ENCODE measurements around the gene DCAF5.

The DCAF5 gene

GRCh38 chr14:69013943-69014782, 138.8 kb downstream of the DCAF5 start:
- in situ Hi-C loops (cut with MboI; ENCODE audit: low sequenced_read_pairs), result no loop called here

- in situ Hi-C loops (cut with MboI; ENCODE audit: low sequenced_read_pairs), result no loop called here
Measured at GRCh38 chr14:69012256-69012953, 140.5 kb downstream of the DCAF5 start.

DNA sequence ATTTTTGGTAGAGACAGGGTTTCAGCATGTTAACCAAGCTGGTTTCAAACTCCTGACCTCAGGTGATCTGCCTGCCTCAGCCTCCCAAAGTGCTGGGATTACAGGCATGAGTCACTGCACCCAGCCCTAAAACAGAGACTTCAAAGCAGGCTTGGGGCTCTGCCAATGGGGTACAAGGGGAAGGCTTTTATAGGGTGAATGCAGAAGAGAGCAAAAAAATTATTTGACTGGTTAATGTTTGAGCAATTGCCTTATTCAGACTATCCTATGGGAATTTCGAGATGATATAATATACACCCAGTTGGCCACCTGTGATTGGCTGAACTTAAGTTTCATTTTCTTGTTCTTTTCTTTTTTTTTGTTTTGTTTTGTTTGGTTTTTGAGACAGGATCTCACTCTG, 142.3 kb downstream of the DCAF5 start:
- in situ Hi-C loops (cut with MboI; ENCODE audit: low sequenced_read_pairs), result no loop called here

GRCh38 chr14:69008421-69008884, 144.5 kb downstream of the DCAF5 start:
- in situ Hi-C loops (cut with MboI; ENCODE audit: low sequenced_read_pairs), result no loop called here

DNA sequence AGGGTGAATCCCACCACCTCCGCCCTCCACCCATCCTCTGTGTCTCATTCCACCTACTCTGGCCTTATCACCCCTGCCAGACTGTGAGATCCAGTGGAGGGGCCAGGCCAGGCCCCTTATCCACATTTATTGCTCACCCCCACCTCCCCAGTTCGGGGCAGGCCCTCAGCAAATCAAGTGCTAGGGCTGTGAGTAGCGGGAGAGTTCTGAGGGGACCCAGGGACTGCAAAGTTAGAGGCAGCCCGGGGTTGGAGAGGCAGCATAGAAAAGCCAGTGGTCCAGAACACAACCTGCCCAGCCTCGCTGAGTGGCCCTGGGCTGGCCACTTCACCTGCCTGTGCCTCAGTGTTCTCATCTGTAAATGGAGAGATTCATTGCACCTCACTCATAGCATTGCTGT, 146.6 kb downstream of the DCAF5 start:
- in situ Hi-C loops (cut with MboI; ENCODE audit: low sequenced_read_pairs), result no loop called here

- in situ Hi-C loops (cut with MboI; ENCODE audit: low sequenced_read_pairs), result no loop called here
Measured at GRCh38 chr14:69005432-69006148, 147.3 kb downstream of the DCAF5 start.

GRCh38 chr14:69004731-69005431, 148.0 kb downstream of the DCAF5 start:
- in situ Hi-C loops (cut with MboI; ENCODE audit: low sequenced_read_pairs), result no loop called here

GRCh38 chr14:69003626-69004025, 149.3 kb downstream of the DCAF5 start:
- in situ Hi-C loops (cut with MboI; ENCODE audit: low sequenced_read_pairs), result no loop called here

DNA sequence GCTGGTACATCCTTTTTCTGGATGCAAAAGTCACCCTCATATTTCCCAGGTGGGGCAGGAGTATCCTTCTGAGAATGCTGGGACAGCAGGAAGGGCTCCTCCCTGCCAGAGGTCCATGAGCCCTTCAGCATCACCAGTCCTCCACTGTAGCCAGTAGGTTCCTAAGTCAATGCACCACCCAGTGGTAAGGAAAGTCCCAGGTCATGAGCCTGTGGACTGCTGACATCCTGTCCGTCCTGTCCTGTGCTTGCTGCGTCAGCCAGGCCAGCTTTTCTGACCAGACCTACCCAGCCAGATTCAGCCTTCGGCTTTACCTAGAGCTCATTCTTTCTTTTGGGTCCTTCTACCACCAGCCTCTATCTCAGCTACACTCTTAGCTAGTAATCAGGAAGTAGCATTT, 150.8 kb downstream of the DCAF5 start:
- in situ Hi-C loops (cut with MboI; ENCODE audit: low sequenced_read_pairs), result no loop called here

DNA sequence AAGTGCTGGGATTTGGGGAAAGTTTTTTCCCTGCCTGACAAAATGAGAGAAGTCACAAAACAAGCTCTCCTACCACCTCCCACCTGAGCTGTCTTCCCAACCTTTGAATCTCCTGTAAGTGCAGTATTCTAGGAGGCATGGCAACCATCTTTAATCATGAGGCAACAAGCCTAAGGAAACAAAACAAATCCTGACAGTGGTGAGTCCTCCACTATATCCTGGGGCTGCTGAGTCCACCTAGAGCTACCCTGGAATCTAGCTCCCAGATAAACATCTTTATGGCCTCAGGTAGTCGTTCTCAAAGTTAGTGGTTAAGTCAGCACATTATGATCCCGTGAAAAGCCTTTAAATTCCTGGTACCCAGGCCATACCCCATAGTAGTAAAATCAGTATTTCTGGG, 151.5 kb downstream of the DCAF5 start:
- in situ Hi-C loops (cut with MboI; ENCODE audit: low sequenced_read_pairs), result no loop called here
